Upper lobe of left lung (tissue), 4 donors: ENCODE measurements around the gene DNAAF1.

ENCODE experiments used
- EP300 ChIP-seq, 4 donors: sonication (generic); formaldehyde crosslinking; IDR thresholded peaks; one replicate each; pipeline ENCODE4 v1.5.1; 2017; ENCODE audit warnings: antibody characterized with exemption in 4 of 4, control low read depth in 2 of 4
- POLR2A ChIP-seq, 4 donors: fragments of 450-650 bp; IDR thresholded peaks; one replicate each; pipeline ENCODE4 v1.5.1; 2016 to 2017; ENCODE audit warnings: antibody characterized with exemption in 4 of 4, mild to moderate bottlenecking in 2 of 4
- POLR2AphosphoS5 ChIP-seq, 2 donors: sonication (generic); formaldehyde crosslinking; IDR thresholded peaks; one replicate each; pipeline ENCODE4 v1.5.1; 2017; ENCODE audit warnings: antibody characterized with exemption in 2 of 2
- TF ChIP-seq, protein P1 (sequence below), 6 experiments: fragments of 450-650 bp in 4 of 6; fragments of 200-600 bp in 2 of 6; sonication (generic) in 2 of 6; IDR thresholded peaks; one replicate each; pipeline ENCODE4 v1.5.1; 2016 to 2019; ENCODE audit warnings: antibody characterized with exemption in 6 of 6

GRCh38 chr16:84150926-84151325 lies 5.8 kb downstream of the DNAAF1 start:
- no peak for TF ChIP-seq POLR2A (IDR thresholded peaks at IDR 0.05)
- TF ChIP-seq, protein P1, sequence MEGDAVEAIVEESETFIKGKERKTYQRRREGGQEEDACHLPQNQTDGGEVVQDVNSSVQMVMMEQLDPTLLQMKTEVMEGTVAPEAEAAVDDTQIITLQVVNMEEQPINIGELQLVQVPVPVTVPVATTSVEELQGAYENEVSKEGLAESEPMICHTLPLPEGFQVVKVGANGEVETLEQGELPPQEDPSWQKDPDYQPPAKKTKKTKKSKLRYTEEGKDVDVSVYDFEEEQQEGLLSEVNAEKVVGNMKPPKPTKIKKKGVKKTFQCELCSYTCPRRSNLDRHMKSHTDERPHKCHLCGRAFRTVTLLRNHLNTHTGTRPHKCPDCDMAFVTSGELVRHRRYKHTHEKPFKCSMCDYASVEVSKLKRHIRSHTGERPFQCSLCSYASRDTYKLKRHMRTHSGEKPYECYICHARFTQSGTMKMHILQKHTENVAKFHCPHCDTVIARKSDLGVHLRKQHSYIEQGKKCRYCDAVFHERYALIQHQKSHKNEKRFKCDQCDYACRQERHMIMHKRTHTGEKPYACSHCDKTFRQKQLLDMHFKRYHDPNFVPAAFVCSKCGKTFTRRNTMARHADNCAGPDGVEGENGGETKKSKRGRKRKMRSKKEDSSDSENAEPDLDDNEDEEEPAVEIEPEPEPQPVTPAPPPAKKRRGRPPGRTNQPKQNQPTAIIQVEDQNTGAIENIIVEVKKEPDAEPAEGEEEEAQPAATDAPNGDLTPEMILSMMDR (IDR thresholded peaks at IDR 0.05) = no peak
- TF ChIP-seq EP300 (IDR thresholded peaks at IDR 0.05) = no peak
- no peak for TF ChIP-seq POLR2AphosphoS5 (IDR thresholded peaks at IDR 0.05)
